Activated T-cell treated with anti-CD3 and anti-CD28 coated beads for 24 hours (primary cell): ENCODE results near the gene EAF1.
"Not testable (repeated sequence)": the region's sequence is repeated elsewhere in the genome, so short reads cannot be mapped to it uniquely, and the experiment has no call there.

Experiments
- DNase-seq: peaks from one replicate; pipeline ENCODE4 v3.0.0-alpha.2; 2020; ENCODE audit warnings: low read depth

EAF1 gene

GRCh38 chr3:15427182-15427880 is at the start of gene EAF1, which contains the start of gene METTL6:
TSS of gene EAF1 (plus strand) at chr3:15427598. CDS start at chr3:15427780, 182 bp downstream.
TSS of gene METTL6 (minus strand) at chr3:15427544. CDS start at chr3:15426511, 1,033 bp downstream.
- peak; percentile 82 for DNase-seq

- peak; percentile 93 for DNase-seq
Observed at GRCh38 chr3:15377961-15378791, 49.2 kb upstream of the EAF1 start.

GRCh38 chr3:15380980-15381890 is 46.2 kb upstream of the EAF1 start:
- DNase-seq: no peak

GRCh38 chr3:15382405-15382923 is 44.9 kb upstream of the EAF1 start:
- no peak for DNase-seq

- no peak for DNase-seq
Observed at GRCh38 chr3:15384510-15385237, 42.7 kb upstream of the EAF1 start.

- not testable (repeated sequence) for DNase-seq
Observed at GRCh38 chr3:15385238-15385695, 42.1 kb upstream of the EAF1 start.

- DNase-seq: no peak
Observed at GRCh38 chr3:15385901-15386653, 41.3 kb upstream of the EAF1 start.

GRCh38 chr3:15386654-15386955 is 40.8 kb upstream of the EAF1 start:
- not testable (repeated sequence) for DNase-seq

- DNase-seq: no peak
Observed at GRCh38 chr3:15387171-15387581, 40.2 kb upstream of the EAF1 start.

GRCh38 chr3:15387735-15388134 is 39.7 kb upstream of the EAF1 start:
- DNase-seq: no peak

GRCh38 chr3:15388335-15388734 is 39.1 kb upstream of the EAF1 start:
- DNase-seq: not testable (repeated sequence)

- no peak for DNase-seq
Observed at GRCh38 chr3:15390460-15390859, 36.9 kb upstream of the EAF1 start.

- no peak for DNase-seq
Observed at GRCh38 chr3:15391007-15391406, 36.4 kb upstream of the EAF1 start.

GRCh38 chr3:15393252-15393651 is 34.1 kb upstream of the EAF1 start:
- not testable (repeated sequence) for DNase-seq

GRCh38 chr3:15398731-15399133 is 28.7 kb upstream of the EAF1 start:
- DNase-seq: not testable (repeated sequence)

GRCh38 chr3:15399970-15400369 is 27.4 kb upstream of the EAF1 start:
- DNase-seq: no peak

- no peak for DNase-seq
Observed at GRCh38 chr3:15401936-15402335, 25.5 kb upstream of the EAF1 start.

GRCh38 chr3:15403495-15403894 is 23.9 kb upstream of the EAF1 start:
- no peak for DNase-seq

- no peak for DNase-seq
Observed at GRCh38 chr3:15403965-15404364, 23.4 kb upstream of the EAF1 start.

- no peak for DNase-seq
Observed at GRCh38 chr3:15404767-15405166, 22.6 kb upstream of the EAF1 start.
